Effector CD8-positive, alpha-beta T cell (primary cell): ENCODE data around the gene GADL1.

ENCODE experiments used
- DNase-seq: peaks from one replicate; lab custom pipeline; 2025; lab: John Stamatoyannopoulos, UW
- total RNA-seq, 4 experiments: gene quantifications; one replicate each; lab custom pipeline; 2026; lab: John Stamatoyannopoulos, UW

Gene GADL1, protein sequence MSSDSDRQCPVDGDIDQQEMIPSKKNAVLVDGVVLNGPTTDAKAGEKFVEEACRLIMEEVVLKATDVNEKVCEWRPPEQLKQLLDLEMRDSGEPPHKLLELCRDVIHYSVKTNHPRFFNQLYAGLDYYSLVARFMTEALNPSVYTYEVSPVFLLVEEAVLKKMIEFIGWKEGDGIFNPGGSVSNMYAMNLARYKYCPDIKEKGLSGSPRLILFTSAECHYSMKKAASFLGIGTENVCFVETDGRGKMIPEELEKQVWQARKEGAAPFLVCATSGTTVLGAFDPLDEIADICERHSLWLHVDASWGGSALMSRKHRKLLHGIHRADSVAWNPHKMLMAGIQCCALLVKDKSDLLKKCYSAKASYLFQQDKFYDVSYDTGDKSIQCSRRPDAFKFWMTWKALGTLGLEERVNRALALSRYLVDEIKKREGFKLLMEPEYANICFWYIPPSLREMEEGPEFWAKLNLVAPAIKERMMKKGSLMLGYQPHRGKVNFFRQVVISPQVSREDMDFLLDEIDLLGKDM
- total RNA-seq, result 0 to 0.09 (median 0) reads per million in 4 experiments

DNA sequence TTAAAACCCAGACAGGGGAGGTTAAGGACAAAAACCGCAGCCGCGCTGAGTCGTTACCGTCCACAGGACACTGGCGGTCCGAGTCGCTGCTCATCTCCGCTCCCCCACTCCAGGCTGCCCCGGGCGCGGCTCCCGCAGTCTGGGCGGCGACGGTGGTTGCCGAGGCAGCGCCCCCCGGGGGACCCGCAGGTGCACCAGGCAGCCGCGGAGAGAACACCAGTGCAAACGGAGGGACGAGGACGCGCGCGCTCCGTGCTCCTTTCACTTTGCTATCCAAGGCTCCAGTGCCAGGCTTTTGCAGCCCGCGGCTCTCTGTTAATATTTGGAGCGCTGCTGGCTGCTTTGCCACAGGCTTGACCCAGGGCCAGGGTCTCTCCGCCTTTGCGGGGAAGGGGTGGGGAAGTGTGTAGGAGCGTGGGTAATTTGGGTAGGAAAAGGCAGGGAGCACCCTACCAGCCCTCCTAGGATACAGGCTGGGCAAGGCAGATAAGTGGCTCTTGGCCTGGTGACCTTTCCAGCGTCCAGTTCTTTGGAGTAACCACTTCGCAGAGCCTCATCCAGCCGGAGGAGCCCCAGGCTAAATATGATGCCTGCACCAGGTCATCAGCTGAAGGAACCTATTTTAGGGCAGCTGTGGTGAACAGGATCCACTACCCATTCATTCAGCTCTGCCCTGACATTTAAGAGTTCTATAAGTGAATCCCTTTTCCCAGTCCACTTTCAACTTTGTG, at the start of gene GADL1:
Gene GADL1 (minus strand): TSS at position 141 of the 731 bp plus-strand sequence. CDS start 47 bp downstream, at position 94.
- no peak for DNase-seq

- DNase-seq, result no peak
Measured at GRCh38 chr3:30944124-30944523, 49.7 kb upstream of the GADL1 start.

- DNase-seq, result no peak
Measured at GRCh38 chr3:30943206-30943605, 48.7 kb upstream of the GADL1 start.

GRCh38 chr3:30941342-30941741, 46.9 kb upstream of the GADL1 start:
- DNase-seq, result no peak

DNA sequence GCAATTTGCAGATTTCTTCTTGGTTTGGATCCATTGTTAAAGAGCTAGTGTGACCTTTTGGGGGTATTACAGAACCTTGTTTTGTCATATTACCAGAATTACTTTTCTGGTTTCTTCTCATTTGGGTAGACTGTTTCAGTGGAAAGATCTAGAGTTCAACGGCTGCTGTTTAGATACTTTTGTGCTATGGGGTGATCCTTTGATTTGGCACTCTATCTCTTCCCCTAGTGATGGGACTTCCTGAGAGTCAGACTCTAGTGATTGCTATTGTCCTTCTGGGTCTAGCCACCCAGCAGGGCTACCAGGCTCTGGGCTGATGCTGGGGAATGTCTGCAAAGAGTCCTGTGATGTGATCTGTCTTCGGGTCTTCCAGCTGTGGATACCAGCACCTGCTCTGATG, 46.3 kb upstream of the GADL1 start:
- DNase-seq, result no peak

GRCh38 chr3:30934208-30934550, 39.7 kb upstream of the GADL1 start:
- DNase-seq, result no peak

GRCh38 chr3:30933478-30934207, 39.2 kb upstream of the GADL1 start:
- no peak for DNase-seq

GRCh38 chr3:30932513-30933098, 38.1 kb upstream of the GADL1 start:
- DNase-seq, result no peak

DNA sequence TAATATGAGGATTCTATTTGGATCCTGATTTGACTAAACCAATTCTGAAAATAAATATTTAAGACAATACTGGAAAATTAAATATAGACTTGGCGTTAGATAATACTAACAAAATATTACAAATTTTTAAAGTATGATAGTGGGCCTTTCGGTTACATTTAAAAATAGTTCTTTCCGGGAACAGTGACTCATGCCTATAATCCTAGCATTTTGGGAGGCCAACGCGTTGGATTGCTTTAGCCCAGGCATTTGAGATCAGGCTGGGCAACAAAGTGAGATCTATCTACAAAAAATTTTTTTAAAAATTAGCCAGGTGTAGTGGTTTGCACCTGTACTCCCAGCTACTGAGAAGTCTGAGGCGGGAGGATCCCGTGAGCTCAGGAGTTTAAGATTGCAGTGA, 30.3 kb upstream of the GADL1 start:
- DNase-seq, result no peak

GRCh38 chr3:30919564-30919963, 25.1 kb upstream of the GADL1 start:
- no peak for DNase-seq

DNA sequence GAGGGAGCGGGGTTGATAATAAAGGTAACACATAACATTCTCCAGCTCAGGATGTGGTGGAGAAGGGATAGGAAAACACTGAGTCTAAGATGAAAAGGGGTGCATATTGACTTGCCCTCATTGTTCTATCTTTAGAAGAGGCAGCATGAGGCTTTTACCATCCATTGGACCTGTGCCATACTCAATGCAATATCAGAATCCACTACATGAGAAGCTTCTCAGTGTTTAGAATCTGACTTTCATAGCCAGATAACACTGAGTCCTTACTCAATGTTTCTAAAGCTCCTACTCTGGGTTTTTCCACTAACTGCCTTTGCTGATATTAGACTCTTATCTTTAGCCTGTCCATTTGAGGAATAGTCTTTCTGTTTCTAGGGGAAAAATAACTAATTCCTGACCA, 24.3 kb upstream of the GADL1 start:
- DNase-seq, result no peak

GRCh38 chr3:30915782-30916181, 21.3 kb upstream of the GADL1 start:
- no peak for DNase-seq

DNA sequence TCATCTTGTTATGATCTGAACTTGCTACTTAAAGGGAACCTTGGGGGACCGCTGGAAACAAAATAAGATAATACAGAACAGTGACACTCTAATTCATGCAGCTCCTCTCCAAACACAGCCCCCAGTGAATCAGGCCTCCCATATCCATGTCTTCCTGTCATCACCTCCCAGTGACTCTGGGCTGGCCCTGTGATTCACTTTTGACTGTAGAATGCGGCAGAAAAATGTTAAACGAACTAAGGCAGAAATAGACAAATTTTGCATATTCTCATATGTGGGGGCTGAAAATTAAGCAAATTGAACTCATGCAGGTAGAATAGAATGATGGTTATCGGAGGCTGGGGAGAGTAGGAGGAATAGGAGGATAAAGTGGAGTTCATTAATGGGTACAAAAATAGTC, 20.2 kb upstream of the GADL1 start:
- DNase-seq, result no peak

GRCh38 chr3:30913176-30913575, 18.7 kb upstream of the GADL1 start:
- no peak for DNase-seq

GRCh38 chr3:30912301-30912700, 17.8 kb upstream of the GADL1 start:
- DNase-seq, result no peak

DNA sequence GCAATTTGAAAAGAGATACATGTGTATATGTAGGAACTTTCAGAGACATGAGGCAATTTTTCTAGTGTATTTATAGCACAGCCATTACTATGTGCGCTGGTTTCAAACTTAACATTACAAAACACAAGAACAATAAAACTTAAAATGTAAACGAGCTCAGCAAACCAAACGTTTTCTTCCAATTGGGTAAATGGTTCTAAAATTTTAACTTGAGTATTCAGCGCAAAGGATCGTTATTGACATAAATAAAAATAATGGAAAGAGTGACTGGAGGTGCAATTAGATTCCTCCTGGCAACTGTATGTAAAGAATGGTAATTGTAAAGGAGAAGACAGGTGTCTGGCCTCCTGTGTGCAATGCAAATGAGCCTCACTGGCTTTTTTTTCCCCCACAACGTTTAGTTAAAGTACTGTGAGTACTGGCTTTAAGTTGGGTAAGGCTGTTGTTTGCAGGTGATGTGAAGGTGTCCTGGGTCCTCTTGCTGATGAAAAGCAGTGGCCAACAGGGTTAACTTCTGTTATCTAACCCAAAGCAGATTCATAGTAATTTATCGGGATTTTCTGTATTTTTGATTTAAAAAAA, 14.1 kb upstream of the GADL1 start:
- no peak for DNase-seq

DNA sequence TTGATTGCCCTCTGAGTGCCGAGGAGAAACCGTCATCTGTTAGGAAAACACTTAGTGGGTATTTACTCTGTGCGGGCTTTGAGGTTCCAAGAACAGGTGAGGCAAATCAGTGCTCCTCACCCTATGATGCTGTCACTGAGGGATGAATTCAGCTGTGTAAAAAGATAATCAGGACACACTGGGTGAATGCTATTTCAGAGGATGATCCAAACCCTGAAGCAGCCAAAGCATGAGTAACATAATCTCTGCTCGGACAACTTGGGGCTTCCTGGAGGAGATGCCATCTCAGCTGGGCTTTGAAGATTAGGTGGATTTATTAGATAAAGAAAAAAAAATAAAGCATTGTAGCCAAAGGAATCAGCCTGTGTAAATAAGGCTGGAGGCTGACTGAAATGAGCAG, 10.5 kb upstream of the GADL1 start:
- DNase-seq, result no peak

GRCh38 chr3:30895329-30895728, 868 bp upstream of the GADL1 start:
- DNase-seq, result no peak

- DNase-seq, result no peak
Measured at GRCh38 chr3:30893678-30894325, 659 bp downstream of the GADL1 start.

GRCh38 chr3:30890907-30891306, 3.6 kb downstream of the GADL1 start:
- no peak for DNase-seq

GRCh38 chr3:30886888-30887287, 7.6 kb downstream of the GADL1 start:
- no peak for DNase-seq
